K562 (cell line): Measurements from ENCODE around the gene TMED4. TPM values are rescaled to one million over a fixed set of nuclear protein-coding genes. Genes with fewer than 3 reads are reported as not detected.

Experiments used
- EP400 ChIP-seq: fragments of 450-650 bp; IDR thresholded peaks from 2 replicates; pipeline ENCODE4 v1.6.1; 2017; ENCODE audit warnings: antibody characterized with exemption, mild to moderate bottlenecking, moderate library complexity
- TARDBP ChIP-seq: fragments of 450-650 bp; IDR thresholded peaks from 2 replicates; pipeline ENCODE4 v1.6.1; 2016
- TSC22D4 ChIP-seq: fragments of 450-650 bp; IDR thresholded peaks from 2 replicates; pipeline ENCODE4 v1.6.1; 2016; ENCODE audit warnings: missing genetic modification characterization, missing biosample characterization, control low read depth
- polyA plus RNA-seq, 8 experiments: library from polyadenylated mRNA; depleted of rRNA in 4 of 8; stranded (reverse) in 5 of 8; unstranded in 3 of 8; fragments of >200 nt; fragmentation: Nextera tagmentation in 2 of 8; fragmentation: Illumina TruSeq in 1 of 8; extraction: Ambion mirVana in 2 of 8; extraction: Trizol in 1 of 8; gene quantifications; 2 replicates each; pipeline versions ENCODE4 v1.2.1 to v1.2.3, GENCODE V29; 2011 to 2014; ENCODE audit warnings: inconsistent platforms in 1 of 8, missing spikeins in 1 of 8
- total RNA-seq, 7 experiments: library from RNA; depleted of rRNA in 6 of 7; stranded (reverse); fragments of >200 nt in 6 of 7; fragmentation: Illumina TruSeq in 2 of 7; extraction: Trizol in 2 of 7; gene quantifications; 2 replicates each; pipeline versions ENCODE4 v1.2.1 to v1.2.3, GENCODE V29; 2011 to 2021; ENCODE audit warnings: low replicate concordance in 1 of 7
- TF ChIP-seq, protein P1 (sequence below): fragments of 200-600 bp; sonication (generic); IDR thresholded peaks from one replicate; pipeline ENCODE4 v1.6.1; 2012; ENCODE audit warnings: mild to moderate bottlenecking, low read depth, low read length, inconsistent platforms
- TF ChIP-seq, protein P2 (sequence below): fragments of 250-450 bp; sonication (Bioruptor Pico); IDR thresholded peaks from 2 replicates; pipeline ENCODE4 v1.8.0; 2021; ENCODE audit warnings: mild to moderate bottlenecking, moderate library complexity

TMED4 gene
- total and polyA plus RNA-seq, 9 of the 15 experiments (the other 6 are each of a cell fraction or from before 2014, with no cell fraction given): 20.3 to 64.0 (median 42.1) TPM

DNA sequence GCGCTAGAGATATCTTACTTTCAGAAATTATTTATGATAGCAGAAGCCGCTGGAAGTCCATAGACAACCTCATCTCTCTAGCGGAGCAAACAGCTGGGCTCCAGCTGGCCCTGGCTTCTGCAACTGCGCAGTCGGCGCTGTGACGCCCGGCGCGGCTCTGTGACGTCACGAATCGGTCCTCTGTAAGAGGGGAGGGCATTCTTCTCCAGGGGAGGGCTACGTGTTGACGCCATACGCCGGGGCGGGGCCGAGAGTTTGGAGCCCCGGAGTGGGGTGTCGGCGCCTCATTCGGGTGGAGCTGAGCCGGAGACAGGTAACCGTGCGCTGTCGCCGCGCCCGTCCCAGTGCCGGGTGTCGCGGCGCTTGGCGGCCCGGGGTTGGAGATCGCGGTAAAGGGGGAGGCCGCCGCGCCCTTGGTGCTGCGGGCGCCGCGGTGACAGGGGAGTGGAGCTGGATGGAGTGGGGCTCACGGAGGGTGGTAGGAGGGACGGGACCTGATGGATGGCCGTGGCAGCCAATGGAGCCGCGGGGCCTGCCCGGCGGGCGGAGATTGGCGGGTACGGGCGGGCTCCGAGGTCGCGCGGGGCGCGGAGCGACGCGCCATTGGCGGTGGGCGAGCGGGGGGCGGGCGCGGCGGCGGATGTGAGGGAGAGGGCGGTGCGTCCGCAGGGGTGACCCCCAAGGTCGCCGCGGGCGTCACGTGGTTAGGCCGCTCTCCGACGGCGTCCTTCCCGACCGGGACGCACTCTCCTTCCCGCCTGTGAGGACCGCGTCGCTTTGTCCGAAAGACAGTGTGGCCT lies 24.5 kb upstream of the TMED4 start, which contains the start of gene OGDH (continued):
- TF ChIP-seq, protein P1, sequence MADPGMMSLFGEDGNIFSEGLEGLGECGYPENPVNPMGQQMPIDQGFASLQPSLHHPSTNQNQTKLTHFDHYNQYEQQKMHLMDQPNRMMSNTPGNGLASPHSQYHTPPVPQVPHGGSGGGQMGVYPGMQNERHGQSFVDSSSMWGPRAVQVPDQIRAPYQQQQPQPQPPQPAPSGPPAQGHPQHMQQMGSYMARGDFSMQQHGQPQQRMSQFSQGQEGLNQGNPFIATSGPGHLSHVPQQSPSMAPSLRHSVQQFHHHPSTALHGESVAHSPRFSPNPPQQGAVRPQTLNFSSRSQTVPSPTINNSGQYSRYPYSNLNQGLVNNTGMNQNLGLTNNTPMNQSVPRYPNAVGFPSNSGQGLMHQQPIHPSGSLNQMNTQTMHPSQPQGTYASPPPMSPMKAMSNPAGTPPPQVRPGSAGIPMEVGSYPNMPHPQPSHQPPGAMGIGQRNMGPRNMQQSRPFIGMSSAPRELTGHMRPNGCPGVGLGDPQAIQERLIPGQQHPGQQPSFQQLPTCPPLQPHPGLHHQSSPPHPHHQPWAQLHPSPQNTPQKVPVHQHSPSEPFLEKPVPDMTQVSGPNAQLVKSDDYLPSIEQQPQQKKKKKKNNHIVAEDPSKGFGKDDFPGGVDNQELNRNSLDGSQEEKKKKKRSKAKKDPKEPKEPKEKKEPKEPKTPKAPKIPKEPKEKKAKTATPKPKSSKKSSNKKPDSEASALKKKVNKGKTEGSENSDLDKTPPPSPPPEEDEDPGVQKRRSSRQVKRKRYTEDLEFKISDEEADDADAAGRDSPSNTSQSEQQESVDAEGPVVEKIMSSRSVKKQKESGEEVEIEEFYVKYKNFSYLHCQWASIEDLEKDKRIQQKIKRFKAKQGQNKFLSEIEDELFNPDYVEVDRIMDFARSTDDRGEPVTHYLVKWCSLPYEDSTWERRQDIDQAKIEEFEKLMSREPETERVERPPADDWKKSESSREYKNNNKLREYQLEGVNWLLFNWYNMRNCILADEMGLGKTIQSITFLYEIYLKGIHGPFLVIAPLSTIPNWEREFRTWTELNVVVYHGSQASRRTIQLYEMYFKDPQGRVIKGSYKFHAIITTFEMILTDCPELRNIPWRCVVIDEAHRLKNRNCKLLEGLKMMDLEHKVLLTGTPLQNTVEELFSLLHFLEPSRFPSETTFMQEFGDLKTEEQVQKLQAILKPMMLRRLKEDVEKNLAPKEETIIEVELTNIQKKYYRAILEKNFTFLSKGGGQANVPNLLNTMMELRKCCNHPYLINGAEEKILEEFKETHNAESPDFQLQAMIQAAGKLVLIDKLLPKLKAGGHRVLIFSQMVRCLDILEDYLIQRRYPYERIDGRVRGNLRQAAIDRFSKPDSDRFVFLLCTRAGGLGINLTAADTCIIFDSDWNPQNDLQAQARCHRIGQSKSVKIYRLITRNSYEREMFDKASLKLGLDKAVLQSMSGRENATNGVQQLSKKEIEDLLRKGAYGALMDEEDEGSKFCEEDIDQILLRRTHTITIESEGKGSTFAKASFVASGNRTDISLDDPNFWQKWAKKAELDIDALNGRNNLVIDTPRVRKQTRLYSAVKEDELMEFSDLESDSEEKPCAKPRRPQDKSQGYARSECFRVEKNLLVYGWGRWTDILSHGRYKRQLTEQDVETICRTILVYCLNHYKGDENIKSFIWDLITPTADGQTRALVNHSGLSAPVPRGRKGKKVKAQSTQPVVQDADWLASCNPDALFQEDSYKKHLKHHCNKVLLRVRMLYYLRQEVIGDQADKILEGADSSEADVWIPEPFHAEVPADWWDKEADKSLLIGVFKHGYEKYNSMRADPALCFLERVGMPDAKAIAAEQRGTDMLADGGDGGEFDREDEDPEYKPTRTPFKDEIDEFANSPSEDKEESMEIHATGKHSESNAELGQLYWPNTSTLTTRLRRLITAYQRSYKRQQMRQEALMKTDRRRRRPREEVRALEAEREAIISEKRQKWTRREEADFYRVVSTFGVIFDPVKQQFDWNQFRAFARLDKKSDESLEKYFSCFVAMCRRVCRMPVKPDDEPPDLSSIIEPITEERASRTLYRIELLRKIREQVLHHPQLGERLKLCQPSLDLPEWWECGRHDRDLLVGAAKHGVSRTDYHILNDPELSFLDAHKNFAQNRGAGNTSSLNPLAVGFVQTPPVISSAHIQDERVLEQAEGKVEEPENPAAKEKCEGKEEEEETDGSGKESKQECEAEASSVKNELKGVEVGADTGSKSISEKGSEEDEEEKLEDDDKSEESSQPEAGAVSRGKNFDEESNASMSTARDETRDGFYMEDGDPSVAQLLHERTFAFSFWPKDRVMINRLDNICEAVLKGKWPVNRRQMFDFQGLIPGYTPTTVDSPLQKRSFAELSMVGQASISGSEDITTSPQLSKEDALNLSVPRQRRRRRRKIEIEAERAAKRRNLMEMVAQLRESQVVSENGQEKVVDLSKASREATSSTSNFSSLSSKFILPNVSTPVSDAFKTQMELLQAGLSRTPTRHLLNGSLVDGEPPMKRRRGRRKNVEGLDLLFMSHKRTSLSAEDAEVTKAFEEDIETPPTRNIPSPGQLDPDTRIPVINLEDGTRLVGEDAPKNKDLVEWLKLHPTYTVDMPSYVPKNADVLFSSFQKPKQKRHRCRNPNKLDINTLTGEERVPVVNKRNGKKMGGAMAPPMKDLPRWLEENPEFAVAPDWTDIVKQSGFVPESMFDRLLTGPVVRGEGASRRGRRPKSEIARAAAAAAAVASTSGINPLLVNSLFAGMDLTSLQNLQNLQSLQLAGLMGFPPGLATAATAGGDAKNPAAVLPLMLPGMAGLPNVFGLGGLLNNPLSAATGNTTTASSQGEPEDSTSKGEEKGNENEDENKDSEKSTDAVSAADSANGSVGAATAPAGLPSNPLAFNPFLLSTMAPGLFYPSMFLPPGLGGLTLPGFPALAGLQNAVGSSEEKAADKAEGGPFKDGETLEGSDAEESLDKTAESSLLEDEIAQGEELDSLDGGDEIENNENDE: no peak
- TF ChIP-seq TSC22D4 (tag) (no peak), EP400 (peak; percentile 93; the same call in 1 of the 2 replicates), TARDBP (no peak)
- TF ChIP-seq, protein P2, sequence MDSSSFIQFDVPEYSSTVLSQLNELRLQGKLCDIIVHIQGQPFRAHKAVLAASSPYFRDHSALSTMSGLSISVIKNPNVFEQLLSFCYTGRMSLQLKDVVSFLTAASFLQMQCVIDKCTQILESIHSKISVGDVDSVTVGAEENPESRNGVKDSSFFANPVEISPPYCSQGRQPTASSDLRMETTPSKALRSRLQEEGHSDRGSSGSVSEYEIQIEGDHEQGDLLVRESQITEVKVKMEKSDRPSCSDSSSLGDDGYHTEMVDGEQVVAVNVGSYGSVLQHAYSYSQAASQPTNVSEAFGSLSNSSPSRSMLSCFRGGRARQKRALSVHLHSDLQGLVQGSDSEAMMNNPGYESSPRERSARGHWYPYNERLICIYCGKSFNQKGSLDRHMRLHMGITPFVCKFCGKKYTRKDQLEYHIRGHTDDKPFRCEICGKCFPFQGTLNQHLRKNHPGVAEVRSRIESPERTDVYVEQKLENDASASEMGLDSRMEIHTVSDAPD (CRISPR knock-in tag): no peak
